DOHH2 (cell line): Measurements from ENCODE around the gene IQSEC1.
A peak's percentile ranks its signal among the peaks of the same experiment; 100 is the strongest.

ENCODE experiments used
- H3F3A ChIP-seq: fragments of 200-600 bp; sonication (generic), shearing (Covaris generic); 2 replicates; pipeline ENCODE4 v1.6.0; 2016; ENCODE audit warnings: antibody characterized with exemption, mild to moderate bottlenecking; ENCODE audit not compliant: control insufficient read depth, insufficient read depth
- H3K27ac ChIP-seq: fragments of 200-600 bp; sonication (generic); 2 replicates; pipeline ENCODE4 v1.5.1; 2014; ENCODE audit warnings: low read depth, mild to moderate bottlenecking, low read length, moderate library complexity
- H3K27me3 ChIP-seq: fragments of 200-600 bp; sonication (generic); 2 replicates; pipeline ENCODE4 v1.6.1; 2014; ENCODE audit warnings: mild to moderate bottlenecking, low read length, mixed read lengths; ENCODE audit not compliant: control insufficient read depth
- H3K36me3 ChIP-seq: fragments of 200-600 bp; sonication (generic); 2 replicates; pipeline ENCODE4 v1.6.1; 2014; ENCODE audit warnings: mild to moderate bottlenecking, low read length, moderate library complexity, mixed read lengths; ENCODE audit not compliant: control insufficient read depth
- H3K4me1 ChIP-seq: fragments of 200-600 bp; sonication (generic); 2 replicates; pipeline ENCODE4 v1.6.1; 2014; ENCODE audit warnings: mild to moderate bottlenecking, low read length, mixed read lengths; ENCODE audit not compliant: control insufficient read depth
- H3K4me2 ChIP-seq: fragments of 200-600 bp; sonication (generic); 2 replicates; pipeline ENCODE4 v1.6.0; 2014; ENCODE audit warnings: mild to moderate bottlenecking, low read length, moderate library complexity
- H3K4me3 ChIP-seq: fragments of 200-600 bp; sonication (generic); 2 replicates; pipeline ENCODE4 v1.5.1; 2014; ENCODE audit warnings: mild to moderate bottlenecking, low read length, mixed read lengths
- H3K79me2 ChIP-seq: fragments of 200-600 bp; sonication (generic); 2 replicates; pipeline ENCODE4 v1.6.1; 2014; ENCODE audit warnings: mild to moderate bottlenecking, low read length, mixed read lengths; ENCODE audit not compliant: control insufficient read depth
- H3K9me2 ChIP-seq: fragments of 200-600 bp; sonication (generic); replicated peaks from 2 replicates; pipeline ENCODE4 v1.6.1; 2014; ENCODE audit warnings: mild to moderate bottlenecking, low read length, mixed read lengths; ENCODE audit not compliant: control insufficient read depth
- H3K9me3 ChIP-seq: fragments of 200-600 bp; sonication (generic); 2 replicates; pipeline ENCODE4 v1.6.1; 2014; ENCODE audit warnings: antibody characterized with exemption, low read length, mixed read lengths; ENCODE audit not compliant: control insufficient read depth, insufficient read depth
- H4K20me1 ChIP-seq: fragments of 200-600 bp; sonication (generic); 2 replicates; pipeline ENCODE4 v1.6.0; 2014; ENCODE audit warnings: low read depth, mild to moderate bottlenecking, antibody characterized with exemption, low read length, moderate library complexity; ENCODE audit not compliant: control insufficient read depth, insufficient read depth
- EZH2phosphoT487 ChIP-seq: fragments of 200-600 bp; sonication (generic); IDR thresholded peaks from 2 replicates; pipeline ENCODE4 v1.6.1; 2017; ENCODE audit warnings: borderline replicate concordance, mild to moderate bottlenecking, antibody characterized with exemption, low read length, moderate library complexity, mixed read lengths
- TF ChIP-seq, protein P1 (sequence below): fragments of 200-600 bp; sonication (generic); IDR thresholded peaks from one replicate; pipeline ENCODE4 v1.5.1; 2014; ENCODE audit warnings: antibody characterized with exemption, mild to moderate bottlenecking, low read depth, low read length; ENCODE audit not compliant: poor library complexity, severe bottlenecking

The IQSEC1 gene

DNA sequence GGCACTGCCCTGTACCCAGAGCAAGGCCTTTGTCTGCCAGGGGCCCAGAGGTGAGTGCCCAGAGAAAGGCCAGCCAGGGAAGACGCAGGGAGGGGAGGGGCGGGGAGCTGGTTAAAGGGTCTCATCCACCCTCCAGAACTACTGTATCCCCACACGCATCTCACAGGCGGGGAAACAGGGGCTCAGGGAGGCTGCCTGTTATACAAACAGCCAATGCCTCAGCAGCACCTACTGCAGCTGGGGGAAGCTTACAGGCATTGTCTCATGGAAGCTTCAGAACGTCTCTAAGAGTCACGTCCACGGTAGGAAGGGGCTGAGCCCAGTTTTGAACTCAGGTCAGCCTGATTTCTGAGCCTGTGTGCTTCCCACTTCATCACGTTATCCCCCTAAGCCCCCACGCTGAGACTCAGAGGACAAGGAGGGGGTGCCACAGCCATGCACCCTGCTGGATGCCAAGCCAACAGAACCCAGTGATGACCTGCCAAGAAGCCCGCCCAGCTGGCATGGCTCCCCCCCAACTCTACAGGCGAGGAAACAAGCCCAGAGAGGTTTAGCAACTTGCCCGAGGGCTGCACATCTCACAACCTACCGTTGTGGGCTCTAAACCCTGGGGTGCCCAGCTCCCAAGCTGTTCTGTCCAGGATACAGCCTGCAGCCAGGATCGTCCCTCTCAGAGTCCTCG is 54.5 kb downstream of the IQSEC1 start:
- Histone ChIP-seq H3K4me3 (no peak overlapping the region), H3F3A (peaks cover 16% of the 10 kb centered on the region; the same call in 1 of the 2 replicates), H3K9me2 (no peaks in the 10 kb centered on the region), H3K27ac (no peak overlapping the region), H3K4me2 (no peak overlapping the region), H3K27me3 (peaks cover 22% of the 10 kb centered on the region), H4K20me1 (no peaks in the 10 kb centered on the region), H3K36me3 (no peaks in the 10 kb centered on the region; the same call in 1 of the 2 replicates), H3K9me3 (no peaks in the 10 kb centered on the region), H3K4me1 (peaks cover 72% of the 10 kb centered on the region), H3K79me2 (no peaks in the 10 kb centered on the region)
- TF ChIP-seq, protein P1, sequence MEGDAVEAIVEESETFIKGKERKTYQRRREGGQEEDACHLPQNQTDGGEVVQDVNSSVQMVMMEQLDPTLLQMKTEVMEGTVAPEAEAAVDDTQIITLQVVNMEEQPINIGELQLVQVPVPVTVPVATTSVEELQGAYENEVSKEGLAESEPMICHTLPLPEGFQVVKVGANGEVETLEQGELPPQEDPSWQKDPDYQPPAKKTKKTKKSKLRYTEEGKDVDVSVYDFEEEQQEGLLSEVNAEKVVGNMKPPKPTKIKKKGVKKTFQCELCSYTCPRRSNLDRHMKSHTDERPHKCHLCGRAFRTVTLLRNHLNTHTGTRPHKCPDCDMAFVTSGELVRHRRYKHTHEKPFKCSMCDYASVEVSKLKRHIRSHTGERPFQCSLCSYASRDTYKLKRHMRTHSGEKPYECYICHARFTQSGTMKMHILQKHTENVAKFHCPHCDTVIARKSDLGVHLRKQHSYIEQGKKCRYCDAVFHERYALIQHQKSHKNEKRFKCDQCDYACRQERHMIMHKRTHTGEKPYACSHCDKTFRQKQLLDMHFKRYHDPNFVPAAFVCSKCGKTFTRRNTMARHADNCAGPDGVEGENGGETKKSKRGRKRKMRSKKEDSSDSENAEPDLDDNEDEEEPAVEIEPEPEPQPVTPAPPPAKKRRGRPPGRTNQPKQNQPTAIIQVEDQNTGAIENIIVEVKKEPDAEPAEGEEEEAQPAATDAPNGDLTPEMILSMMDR = no peak
- TF ChIP-seq EZH2phosphoT487 = no peak

DNA sequence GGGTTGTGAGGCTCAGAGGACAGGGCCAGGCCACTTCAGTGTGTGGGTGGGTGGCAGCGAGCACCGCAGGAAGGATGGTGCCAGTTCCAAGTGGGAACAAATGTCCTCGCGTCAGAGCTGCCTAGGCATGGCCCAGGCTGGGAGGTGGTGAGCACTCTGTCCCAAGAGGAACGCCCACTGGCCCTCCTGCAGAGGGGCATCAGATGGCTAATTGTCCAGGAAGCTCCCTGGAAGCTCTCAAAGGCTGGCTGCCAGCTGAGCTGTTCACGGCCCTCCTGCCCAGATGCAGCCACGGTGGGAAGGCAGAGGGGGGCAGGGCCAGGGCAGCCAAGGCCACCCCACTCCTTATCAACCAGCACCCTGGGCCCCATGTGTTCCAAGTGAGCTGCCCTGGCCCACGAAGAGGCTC is 55.2 kb downstream of the IQSEC1 start:
- Histone ChIP-seq H3K27me3 (peaks cover 22% of the 10 kb centered on the region), H3K4me3 (no peak overlapping the region), H3K9me2 (no peaks in the 10 kb centered on the region), H3K36me3 (no peaks in the 10 kb centered on the region; the same call in 1 of the 2 replicates), H3K4me2 (no peak overlapping the region), H3K27ac (no peak overlapping the region), H3K4me1 (peaks cover 74% of the 10 kb centered on the region), H3K79me2 (no peaks in the 10 kb centered on the region), H3F3A (peaks cover 19% of the 10 kb centered on the region; the same call in 1 of the 2 replicates), H4K20me1 (no peaks in the 10 kb centered on the region), H3K9me3 (no peaks in the 10 kb centered on the region)
- TF ChIP-seq EZH2phosphoT487 = no peak
- TF ChIP-seq, protein P1 = no peak

DNA sequence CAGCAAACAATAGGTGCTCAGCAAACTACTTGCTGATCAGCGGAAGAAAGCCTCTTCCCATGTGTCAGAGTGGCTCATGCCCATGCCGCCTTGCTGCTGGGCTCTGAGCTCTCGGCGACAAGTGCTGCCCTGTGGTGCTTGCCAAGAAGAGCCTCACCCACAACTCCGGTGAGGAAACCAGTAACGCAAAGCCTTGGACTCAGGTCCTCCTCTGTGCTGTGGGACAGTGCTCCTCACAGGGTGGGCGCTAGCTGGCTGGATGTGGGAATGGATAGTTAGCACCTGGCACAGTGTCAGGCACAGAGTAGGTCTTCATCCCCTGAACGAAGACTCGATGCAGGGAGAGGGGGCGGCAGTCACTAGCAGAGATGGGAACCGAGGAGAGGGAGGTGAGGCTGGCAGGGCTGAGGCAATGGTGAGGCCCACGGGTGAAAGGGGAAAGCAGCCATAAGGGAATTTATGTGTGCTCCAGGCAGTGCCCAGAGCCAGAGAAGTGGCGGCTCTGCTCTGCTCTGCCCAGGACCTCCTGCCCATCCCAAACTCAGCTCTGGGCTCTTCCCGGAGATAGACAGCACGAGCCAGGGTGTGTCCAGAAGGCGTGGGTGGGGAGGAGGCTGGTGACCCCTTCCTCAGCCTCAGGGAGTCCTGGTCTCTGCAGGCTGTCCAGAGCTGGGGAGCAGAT is 55.7 kb downstream of the IQSEC1 start:
- H3K27me3 ChIP-seq = peaks cover 22% of the 10 kb centered on the region
- TF ChIP-seq EZH2phosphoT487 = no peak
- TF ChIP-seq, protein P1 = no peak
- no peaks in the 10 kb centered on the region for H3K9me3 ChIP-seq
- H3K9me2 ChIP-seq = no peaks in the 10 kb centered on the region
- no peak overlapping the region; the same call in 1 of the 2 replicates for H3K4me3 ChIP-seq
- H4K20me1 ChIP-seq = no peaks in the 10 kb centered on the region
- no peak overlapping the region for H3K27ac ChIP-seq
- no peaks in the 10 kb centered on the region for H3K79me2 ChIP-seq
- H3K4me2 ChIP-seq = peak overlapping the region; percentile 96
- H3K4me1 ChIP-seq = peaks cover 73% of the 10 kb centered on the region
- no peaks in the 10 kb centered on the region; the same call in 1 of the 2 replicates for H3K36me3 ChIP-seq
- H3F3A ChIP-seq = peaks cover 20% of the 10 kb centered on the region; the same call in 1 of the 2 replicates
